ENCODE results near the gene GRAMD4. TPM values are rescaled to one million over a fixed set of nuclear protein-coding genes. Genes with fewer than 3 reads are reported as not detected.

GRAMD4 gene
- total RNA-seq, 1 donor from 2014 or later = 77.6 TPM

DNA sequence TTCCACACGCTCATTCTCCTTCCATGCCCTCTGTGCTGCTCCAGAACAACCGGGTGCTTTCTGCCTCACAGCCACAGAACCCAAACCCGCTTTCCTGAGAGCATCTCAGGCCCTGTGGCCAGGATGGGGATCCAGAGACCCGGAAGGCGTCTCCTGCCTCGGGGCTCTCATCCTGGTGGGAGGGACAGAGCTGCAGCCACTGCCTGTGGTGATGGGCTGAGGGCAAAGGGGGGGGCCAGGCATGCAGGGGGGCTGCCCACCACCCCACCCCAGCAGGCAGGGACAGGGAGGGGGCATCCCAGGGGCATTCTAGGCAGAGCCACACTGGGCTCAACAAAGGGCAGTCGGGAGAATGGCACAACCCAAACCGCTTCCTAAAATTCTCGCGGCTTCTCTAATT lies 76.4 kb downstream of the GRAMD4 start:
- no peak for DNase-seq
- peaks cover 100% of the 10 kb centered on the region for H3K36me3 ChIP-seq
- intact Hi-C loops (cut with micrococcal nuclease) = no loop called here
- TF ChIP-seq, protein P1, sequence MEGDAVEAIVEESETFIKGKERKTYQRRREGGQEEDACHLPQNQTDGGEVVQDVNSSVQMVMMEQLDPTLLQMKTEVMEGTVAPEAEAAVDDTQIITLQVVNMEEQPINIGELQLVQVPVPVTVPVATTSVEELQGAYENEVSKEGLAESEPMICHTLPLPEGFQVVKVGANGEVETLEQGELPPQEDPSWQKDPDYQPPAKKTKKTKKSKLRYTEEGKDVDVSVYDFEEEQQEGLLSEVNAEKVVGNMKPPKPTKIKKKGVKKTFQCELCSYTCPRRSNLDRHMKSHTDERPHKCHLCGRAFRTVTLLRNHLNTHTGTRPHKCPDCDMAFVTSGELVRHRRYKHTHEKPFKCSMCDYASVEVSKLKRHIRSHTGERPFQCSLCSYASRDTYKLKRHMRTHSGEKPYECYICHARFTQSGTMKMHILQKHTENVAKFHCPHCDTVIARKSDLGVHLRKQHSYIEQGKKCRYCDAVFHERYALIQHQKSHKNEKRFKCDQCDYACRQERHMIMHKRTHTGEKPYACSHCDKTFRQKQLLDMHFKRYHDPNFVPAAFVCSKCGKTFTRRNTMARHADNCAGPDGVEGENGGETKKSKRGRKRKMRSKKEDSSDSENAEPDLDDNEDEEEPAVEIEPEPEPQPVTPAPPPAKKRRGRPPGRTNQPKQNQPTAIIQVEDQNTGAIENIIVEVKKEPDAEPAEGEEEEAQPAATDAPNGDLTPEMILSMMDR (IDR thresholded peaks at IDR 0.05; ENCODE audit: borderline replicate concordance) = no peak
- H3K9me3 ChIP-seq (replicated peaks) = no peaks in the 10 kb centered on the region
- no peaks in the 10 kb centered on the region for H3K27me3 ChIP-seq (ENCODE audit: low read depth)
- no peaks in the 10 kb centered on the region for H3K4me1 ChIP-seq
- no peak overlapping the region for H3K27ac ChIP-seq (replicated peaks)
- H3K4me3 ChIP-seq = no peak overlapping the region

DNA sequence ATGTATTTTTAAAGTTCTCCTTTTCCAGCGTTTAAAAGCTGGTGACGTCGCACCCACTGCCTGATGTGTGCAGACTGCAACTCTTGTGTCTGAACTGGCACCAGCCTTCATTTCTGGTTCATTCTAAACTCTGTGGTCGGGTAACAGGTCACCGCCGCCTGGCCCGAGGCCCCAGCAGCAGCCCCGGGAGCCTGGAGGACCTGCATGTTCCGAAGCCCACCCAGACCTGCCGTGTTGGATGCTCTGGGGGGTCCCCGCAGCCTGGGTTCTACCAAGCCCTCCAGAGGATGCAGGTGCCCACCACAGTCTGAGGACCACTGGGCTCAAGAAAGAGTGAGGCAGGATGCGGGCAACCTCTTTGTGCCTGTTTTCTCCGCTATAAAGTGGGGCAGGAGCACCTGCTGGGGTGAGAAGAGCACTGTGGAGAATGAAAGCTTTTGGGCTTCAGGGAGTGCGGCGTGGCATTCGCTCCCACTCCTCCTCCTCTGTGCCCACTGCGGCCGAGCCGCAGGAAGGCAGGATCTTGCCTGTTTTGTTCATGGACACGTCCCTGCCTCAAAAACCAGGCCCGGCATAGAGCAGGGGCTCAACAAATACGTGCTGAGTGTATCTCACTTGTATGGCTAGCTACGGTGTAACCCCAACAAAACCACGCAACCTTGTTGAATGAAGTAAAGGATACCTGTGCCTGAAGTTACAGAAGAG lies 77.8 kb downstream of the GRAMD4 start:
- TF ChIP-seq, protein P1 (IDR thresholded peaks at IDR 0.05; ENCODE audit: borderline replicate concordance) = no peak
- no peak for DNase-seq
- intact Hi-C loops (cut with micrococcal nuclease) = no loop called here
- H3K4me3 ChIP-seq = no peak overlapping the region
- no peak overlapping the region for H3K27ac ChIP-seq (replicated peaks)
- H3K9me3 ChIP-seq (replicated peaks) = no peaks in the 10 kb centered on the region
- no peaks in the 10 kb centered on the region for H3K27me3 ChIP-seq (ENCODE audit: low read depth)
- no peaks in the 10 kb centered on the region for H3K4me1 ChIP-seq
- peaks cover 97% of the 10 kb centered on the region for H3K36me3 ChIP-seq

DNA sequence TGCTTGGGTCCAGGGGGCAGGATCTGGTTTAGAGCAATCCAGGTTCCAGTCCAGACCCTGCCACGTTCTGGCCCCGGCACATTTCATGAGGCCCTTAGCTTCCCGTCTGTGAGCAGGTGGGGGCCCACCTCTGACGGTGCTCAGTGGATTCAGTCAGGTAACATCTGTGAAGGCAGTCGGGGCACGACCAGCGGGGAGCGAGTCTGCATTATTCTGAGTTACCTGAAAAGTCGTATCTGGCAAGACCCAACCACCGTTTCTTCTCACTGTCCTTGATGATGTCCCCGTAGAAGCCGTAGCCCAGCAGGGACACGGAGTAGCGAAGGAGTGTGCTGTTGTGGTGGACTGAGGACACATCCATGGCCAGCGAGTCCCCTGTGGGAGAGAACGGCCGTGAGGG lies 78.9 kb downstream of the GRAMD4 start:
- Histone ChIP-seq H3K9me3 (replicated peaks) (no peaks in the 10 kb centered on the region), H3K4me3 (no peak overlapping the region), H3K27ac (replicated peaks) (no peak overlapping the region), H3K27me3 (ENCODE audit: low read depth) (no peaks in the 10 kb centered on the region), H3K4me1 (no peaks in the 10 kb centered on the region), H3K36me3 (peaks cover 97% of the 10 kb centered on the region)
- TF ChIP-seq, protein P1 (IDR thresholded peaks at IDR 0.05; ENCODE audit: borderline replicate concordance) = no peak
- DNase-seq = no peak
- intact Hi-C loops (cut with micrococcal nuclease) = no loop called here

DNA sequence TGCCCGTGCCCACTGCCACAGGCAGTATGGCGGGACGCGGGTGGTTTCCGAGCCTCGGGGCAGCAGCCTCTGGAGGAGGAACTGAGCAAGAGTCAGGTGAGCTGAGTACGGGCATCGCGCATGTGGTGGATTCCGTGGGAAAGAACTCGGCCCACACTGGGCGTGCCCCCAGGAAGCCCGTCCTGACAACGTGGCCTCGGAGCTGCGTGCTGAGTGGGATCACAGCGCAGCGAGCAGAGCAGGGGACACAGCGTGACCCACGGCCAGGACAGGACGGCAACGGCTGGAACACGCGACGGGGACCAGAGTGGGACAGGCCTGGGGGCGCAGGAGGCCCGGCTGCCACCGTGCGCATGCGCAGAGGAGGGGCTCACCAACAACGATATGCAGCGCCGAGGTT lies 81.1 kb downstream of the GRAMD4 start:
- DNase-seq = no peak
- H3K36me3 ChIP-seq = peaks cover 97% of the 10 kb centered on the region

DNA sequence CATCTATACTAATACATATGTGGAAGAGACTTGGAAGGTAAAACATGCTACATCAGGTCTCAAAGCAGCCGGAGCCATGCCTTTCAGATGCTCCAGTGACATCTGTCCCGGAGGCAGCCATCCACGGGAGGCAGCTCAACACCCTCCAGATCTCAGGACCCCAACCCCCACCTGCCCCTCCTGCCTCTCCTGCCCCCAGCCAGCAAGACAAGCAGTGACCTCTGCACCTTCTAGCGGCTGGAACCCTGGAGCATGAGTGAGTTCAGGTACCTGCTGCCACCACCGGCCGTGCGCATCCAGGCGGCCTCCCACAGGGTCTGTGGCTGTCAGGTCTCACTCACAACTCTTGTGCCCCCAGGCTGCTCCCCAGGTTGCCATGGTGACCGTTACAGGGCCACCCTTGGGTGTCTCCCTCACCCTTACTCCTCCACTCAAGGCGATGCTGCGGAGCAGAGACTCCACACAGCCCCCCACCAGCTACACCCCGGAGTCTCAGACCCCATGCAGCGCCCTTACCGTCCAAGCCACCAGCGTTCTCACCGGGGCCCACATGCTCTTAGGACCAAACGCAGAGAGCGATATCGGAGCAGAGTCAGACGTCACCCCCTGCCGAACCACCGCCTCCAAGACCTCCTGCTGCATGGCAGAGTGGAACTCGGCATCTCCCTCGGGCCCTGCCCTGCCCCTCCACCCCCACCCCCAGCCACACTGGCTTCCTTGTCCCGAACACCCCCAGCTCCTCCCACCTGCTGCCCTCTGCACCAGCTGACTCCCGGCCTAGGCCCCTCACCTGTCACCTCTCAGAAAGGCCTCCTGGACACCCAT lies 83.2 kb downstream of the GRAMD4 start:
- no peak overlapping the region for H3K4me3 ChIP-seq
- no peak overlapping the region for H3K27ac ChIP-seq (replicated peaks)
- H3K36me3 ChIP-seq = peaks cover 97% of the 10 kb centered on the region
- no peaks in the 10 kb centered on the region for H3K9me3 ChIP-seq (replicated peaks)
- TF ChIP-seq, protein P1 (IDR thresholded peaks at IDR 0.05; ENCODE audit: borderline replicate concordance) = no peak
- no peak for DNase-seq
- peaks cover 16% of the 10 kb centered on the region for H3K4me1 ChIP-seq
- intact Hi-C loops (cut with micrococcal nuclease) = no loop called here
- H3K27me3 ChIP-seq (ENCODE audit: low read depth) = no peaks in the 10 kb centered on the region

More for the DNA sequence above, 81.1 kb downstream of the GRAMD4 start:
- H3K27ac ChIP-seq (replicated peaks) = no peak overlapping the region
- no peaks in the 10 kb centered on the region for H3K9me3 ChIP-seq (replicated peaks)
- no peak overlapping the region for H3K4me3 ChIP-seq
- TF ChIP-seq, protein P1 (IDR thresholded peaks at IDR 0.05; ENCODE audit: borderline replicate concordance) = no peak
- H3K4me1 ChIP-seq = peaks cover 8% of the 10 kb centered on the region
- intact Hi-C loops (cut with micrococcal nuclease) = no loop called here
- no peaks in the 10 kb centered on the region for H3K27me3 ChIP-seq (ENCODE audit: low read depth)
